ENCODE results near the gene AFG3L2.

The AFG3L2 gene

GRCh38 chr18:12299862-12300261, 77.2 kb downstream of the AFG3L2 start:
- no peak for DNase-seq

DNA sequence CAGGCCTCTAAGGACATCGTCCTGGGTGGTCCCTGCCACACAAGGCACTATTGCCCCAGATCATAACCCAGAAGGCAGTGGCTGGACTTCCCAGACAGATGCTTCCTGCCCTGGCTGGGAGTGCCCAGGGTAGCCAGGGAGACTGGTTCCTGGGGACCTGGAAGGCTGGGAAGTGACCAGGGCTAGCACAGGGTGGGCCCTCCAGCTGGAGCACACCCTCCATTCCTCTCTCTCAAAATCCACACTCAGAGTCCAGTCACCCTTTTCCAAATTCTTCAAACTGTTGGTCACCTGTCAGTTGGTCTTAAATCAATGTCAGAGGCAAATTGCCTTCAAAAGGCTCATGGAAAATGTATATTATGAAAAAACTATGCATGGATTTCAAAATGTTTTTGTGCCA, 80.6 kb downstream of the AFG3L2 start:
- no peak for DNase-seq

- DNase-seq, result no peak
Measured at GRCh38 chr18:12296087-12296403, 81.0 kb downstream of the AFG3L2 start.

DNA sequence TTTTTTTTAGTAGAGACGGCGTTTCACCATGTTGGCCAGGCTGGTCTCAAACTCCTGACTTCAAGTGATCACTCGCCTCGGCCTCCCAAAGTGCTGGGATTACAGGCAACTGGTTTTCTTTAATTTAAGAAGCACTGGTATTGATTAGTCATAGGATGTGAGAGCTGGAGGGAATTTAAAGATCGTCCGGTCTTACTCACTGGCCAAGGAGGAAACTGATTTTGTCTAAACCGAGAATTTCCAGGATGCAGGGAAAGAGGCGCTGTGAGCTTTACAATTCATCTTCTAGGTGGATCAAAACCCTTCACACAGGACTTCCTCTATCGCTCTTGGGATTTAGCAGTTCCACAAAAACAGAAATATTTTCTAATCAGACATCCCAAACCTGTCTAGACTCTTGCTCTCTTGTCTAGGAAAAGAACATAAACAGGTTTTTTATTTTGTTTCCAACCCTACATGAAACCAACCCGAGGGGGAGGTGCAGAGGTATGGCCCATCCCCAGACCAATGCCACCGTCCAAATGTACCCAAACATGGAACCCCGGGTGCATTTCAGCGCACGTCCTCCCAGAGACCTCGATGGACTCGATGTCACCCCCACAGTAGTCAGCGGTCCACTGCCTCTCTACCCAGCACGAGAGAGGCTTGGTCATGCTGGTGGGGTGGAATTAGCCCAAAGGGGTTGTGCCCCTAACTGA, 81.5 kb downstream of the AFG3L2 start:
- DNase-seq, result no peak

DNA sequence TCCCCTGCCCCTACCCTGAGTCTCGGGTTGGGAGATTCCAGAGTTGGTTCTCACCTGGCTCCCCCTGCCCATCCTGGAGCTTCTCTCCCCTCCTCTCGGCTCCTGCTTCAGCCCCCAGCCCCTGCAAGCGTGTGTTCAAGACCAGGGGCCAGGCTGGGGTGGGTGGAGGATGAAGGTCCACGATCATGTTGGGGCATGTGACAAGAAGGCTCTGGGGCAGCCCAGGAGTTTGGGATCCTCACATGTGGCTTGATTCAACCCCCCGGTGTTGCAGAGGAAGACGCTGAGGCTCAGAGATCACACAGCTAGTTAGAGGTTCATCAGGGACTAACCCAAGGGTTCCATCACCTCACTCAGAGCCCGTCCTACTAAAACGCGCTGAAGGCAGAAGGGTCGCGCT, 83.2 kb downstream of the AFG3L2 start:
- DNase-seq, result no peak

GRCh38 chr18:12291690-12292089, 85.3 kb downstream of the AFG3L2 start:
- no peak for DNase-seq

- DNase-seq, result no peak
Measured at GRCh38 chr18:12291161-12291560, 85.9 kb downstream of the AFG3L2 start.

DNA sequence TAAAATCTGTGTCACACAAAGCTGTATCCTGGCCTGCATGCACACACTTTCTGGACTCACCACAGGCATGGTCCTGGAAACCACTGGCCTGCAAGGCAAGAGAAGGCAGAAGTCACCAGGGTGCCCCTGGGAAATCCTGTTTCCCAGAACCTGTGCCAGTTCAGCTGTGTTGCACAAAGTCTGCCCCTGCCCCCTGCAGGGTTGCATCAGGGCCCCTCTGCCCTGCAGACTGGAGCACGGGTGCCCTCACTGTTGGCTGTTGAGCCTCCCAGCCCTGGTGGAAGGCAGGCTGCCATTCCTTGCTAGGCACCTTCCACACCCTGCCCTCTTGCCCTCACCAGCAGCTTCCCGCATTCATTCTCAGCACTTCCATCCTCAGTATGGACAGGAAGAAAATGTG, 86.9 kb downstream of the AFG3L2 start:
- DNase-seq, result no peak

DNA sequence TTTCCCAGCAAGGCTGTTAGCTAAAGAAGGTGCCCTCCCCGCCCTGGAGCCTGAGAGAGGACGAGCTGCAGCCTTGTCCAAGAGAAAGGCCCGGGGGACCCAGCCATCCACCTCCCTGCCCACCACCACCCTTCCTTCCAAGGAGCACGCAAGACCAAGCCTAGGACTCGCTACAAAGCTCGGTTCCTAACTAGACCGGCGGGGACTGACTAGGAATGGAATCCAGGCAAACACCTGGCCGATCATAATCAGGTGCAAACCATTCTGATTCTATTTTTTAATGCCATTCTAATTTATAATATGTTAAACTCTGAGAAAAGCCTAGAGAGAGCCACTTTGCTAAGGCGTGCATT, 88.6 kb downstream of the AFG3L2 start:
- DNase-seq, result no peak

DNA sequence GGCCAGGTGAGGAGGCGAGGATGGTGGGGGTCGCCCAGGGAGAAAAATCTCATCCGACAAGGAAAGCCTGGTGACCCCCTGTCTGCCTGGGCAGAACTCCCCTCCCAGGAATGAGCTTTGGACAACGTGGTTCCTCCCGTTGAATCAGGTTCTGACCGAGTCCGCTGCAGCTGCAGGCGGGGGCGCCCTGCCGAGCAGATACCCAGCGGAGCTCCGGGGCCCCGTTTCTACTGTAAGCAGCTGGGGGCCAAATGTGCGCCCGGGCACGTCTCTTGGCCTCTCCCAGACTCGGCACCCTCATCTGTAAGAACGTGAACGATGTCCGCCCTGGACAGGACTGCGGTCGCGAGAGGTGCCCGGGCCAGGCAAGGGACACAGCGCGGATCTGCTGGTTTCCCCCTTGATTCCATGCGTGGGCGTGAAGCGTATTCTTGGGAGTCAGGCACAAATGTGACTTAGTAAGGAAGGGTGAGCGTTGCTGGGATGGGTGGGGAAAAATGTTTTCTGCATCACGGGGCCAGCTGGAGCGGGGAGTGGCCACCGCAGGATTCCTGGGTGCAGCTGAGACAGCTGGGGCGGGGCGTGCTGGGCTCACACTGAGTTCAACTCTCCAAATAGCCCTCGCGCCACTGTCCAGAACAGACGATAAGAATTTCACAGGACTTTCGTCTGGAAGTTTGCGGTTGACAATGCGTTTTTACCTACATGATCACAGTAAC, 89.2 kb downstream of the AFG3L2 start:
- DNase-seq, result no peak

GRCh38 chr18:12287131-12287681, 89.8 kb downstream of the AFG3L2 start:
- no peak for DNase-seq

DNA sequence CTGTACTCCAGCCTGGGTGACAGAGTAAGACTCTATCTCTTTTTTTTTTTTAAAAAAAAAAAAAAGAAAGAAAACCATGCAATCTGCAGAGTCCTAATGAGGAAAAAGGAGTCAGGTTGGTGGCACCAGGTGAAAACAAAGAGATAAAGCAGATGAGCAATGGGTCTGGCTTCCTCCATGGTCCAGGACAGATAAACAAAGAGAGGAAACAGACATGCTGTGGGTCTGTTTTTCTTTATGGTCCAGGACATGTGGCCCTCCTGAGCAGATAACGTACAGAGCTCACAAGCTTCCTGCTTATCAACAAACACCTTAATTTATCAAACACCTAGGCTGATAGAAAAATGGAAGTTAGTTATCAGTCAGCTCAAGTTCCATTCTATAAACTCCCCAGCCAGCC, 93.4 kb downstream of the AFG3L2 start:
- DNase-seq, result no peak

DNA sequence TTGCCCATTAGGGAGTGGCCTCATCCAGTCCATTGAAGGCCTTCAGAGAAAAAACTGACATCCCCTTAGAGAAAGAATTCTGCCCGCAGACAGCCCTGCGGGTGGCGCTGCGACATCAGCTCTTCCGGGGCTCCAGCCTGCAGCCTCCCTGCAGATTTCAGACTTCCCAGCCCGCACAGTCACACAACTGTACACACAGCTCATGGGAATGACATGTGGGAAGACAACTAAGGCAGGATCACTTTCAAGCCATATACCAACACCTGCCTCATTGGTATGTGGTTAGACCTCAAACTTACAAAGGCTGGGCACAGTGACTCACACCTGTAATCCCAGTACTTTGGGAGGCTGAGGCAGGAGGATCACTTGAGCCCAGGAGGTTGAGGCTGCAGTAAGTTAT, 93.8 kb downstream of the AFG3L2 start:
- DNase-seq, result no peak

GRCh38 chr18:12282442-12283039, 94.5 kb downstream of the AFG3L2 start:
- DNase-seq, result no peak

- no peak for DNase-seq
Measured at GRCh38 chr18:12281861-12282260, 95.2 kb downstream of the AFG3L2 start.

DNA sequence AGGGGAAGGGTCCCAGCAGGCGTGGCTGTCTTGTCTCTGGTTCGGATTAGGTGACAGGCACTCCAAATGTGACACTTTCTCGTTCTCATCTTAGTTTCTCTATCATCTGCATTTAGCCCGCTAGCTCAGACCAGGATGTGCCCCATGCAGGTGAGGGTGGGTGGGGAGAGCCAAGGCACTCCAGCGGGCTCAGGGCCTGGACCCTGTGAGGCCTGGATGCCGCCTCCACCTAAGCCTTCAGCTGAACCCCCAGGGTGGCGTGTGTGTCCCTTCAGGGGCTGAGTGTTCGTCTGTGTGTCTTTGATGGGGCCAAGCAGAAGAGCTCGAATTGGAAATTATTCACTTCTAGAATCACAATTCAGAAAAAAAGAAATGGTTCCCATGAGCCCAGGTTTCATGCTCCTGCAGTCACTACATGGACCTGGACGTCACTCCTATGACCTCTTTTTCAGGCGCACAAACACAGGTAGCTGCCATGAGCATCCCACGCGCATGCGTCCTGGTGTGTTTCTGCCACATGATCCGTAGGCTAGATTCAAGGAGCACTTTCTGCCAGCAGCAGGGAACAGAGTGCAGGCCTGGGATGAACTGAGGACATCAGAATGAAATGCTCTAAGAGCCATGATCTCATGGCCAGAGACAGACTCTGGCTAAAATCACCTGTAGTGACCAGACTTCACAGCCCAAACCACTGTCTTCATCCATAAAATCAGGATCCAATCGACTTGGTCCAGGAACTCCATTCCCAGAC, 97.1 kb downstream of the AFG3L2 start:
- DNase-seq, result no peak
